Measurements from ENCODE around the gene DLX4.

DNA sequence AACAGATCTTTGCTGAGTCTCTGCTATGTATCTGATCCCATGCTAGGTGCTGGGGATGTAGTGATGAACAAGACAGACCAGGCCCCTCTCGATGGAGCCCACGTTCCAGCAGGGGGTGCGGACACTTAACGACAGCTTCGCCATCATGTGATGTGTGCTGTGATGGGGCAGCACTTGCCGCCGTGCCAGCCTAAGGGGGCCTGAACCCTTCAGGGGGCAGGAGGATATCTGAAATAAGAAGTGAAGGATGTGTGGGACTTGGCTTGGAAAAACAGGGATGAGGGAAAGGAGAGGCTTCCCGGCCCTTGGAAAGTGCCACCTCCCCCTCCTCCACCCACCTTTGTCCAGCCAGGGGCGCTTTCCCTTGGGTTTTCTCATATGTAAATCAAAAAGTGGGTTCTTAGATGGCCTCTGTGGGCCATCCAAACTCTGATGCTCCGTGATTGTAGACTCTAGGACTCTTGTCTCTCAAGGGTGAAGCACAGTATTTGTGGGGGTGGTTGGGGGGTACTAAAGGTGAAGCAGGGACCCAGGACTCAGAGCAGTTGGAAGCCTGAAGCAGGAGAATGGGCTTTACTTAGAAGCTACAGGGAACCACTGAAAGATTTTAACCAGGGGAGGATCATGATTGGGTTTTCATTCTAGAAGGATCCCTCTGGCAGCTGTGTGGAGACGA is 30.0 kb downstream of the DLX4 start:
- TF ChIP-seq, protein P1, sequence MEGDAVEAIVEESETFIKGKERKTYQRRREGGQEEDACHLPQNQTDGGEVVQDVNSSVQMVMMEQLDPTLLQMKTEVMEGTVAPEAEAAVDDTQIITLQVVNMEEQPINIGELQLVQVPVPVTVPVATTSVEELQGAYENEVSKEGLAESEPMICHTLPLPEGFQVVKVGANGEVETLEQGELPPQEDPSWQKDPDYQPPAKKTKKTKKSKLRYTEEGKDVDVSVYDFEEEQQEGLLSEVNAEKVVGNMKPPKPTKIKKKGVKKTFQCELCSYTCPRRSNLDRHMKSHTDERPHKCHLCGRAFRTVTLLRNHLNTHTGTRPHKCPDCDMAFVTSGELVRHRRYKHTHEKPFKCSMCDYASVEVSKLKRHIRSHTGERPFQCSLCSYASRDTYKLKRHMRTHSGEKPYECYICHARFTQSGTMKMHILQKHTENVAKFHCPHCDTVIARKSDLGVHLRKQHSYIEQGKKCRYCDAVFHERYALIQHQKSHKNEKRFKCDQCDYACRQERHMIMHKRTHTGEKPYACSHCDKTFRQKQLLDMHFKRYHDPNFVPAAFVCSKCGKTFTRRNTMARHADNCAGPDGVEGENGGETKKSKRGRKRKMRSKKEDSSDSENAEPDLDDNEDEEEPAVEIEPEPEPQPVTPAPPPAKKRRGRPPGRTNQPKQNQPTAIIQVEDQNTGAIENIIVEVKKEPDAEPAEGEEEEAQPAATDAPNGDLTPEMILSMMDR (IDR thresholded peaks at IDR 0.05; ENCODE audit: poor library complexity, severe bottlenecking) = no peak
- TF ChIP-seq EP300 (conservative IDR thresholded peaks at IDR 0.05; ENCODE audit: poor library complexity, severe bottlenecking) = no peak
- TF ChIP-seq EZH2 (IDR thresholded peaks at IDR 0.05; ENCODE audit: borderline replicate concordance, insufficient read depth, low read length, poor library complexity, severe bottlenecking) = no peak
